Suprapubic skin (tissue), 4 donors: Measurements from ENCODE around the gene SCAMP3.

Experiments used
- POLR2A ChIP-seq, 2 donors: fragments of 450-650 bp; IDR thresholded peaks; one replicate each; pipeline ENCODE4 v1.6.1; 2017; ENCODE audit warnings: antibody characterized with exemption in 2 of 2, mild to moderate bottlenecking in 2 of 2, moderate library complexity in 2 of 2
- POLR2AphosphoS5 ChIP-seq, 3 donors: sonication (generic); formaldehyde crosslinking; IDR thresholded peaks; one replicate each; pipeline ENCODE4 v1.6.1; 2017; ENCODE audit warnings: antibody characterized with exemption in 3 of 3
- TF ChIP-seq, protein P1 (sequence below), 2 donors: fragments of 200-600 bp in 1 of 2; fragments of 450-650 bp in 1 of 2; sonication (generic) in 1 of 2; IDR thresholded peaks; one replicate each; pipeline ENCODE4 v1.5.1; 2016 to 2019; ENCODE audit warnings: antibody characterized with exemption in 2 of 2, mild to moderate bottlenecking in 1 of 2, moderate library complexity in 1 of 2

DNA sequence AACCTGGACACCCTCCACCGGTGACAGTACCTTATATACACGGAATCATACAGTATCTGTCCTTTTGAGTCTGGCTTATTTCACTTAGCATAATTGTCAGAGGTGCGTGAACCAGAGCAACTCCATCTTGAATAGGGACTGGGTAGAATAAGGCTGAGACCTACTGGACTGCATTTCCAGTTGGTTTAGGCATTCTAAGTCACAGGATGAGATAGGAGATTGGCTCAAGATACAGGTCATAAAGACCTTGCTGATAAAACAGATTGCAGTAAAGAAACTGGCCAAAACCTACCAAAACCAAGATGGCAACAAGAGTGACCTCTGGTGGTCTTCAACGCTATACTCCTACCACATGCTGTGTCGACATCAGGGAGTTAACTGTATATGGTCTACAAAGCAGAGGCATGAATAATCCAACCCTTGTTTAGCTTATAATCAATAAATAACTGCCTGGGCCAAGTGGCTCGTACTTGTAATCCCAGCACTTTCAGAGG is 45.1 kb upstream of the SCAMP3 start:
- no peak for TF ChIP-seq POLR2AphosphoS5 (IDR thresholded peaks at IDR 0.05)
- TF ChIP-seq, protein P1, sequence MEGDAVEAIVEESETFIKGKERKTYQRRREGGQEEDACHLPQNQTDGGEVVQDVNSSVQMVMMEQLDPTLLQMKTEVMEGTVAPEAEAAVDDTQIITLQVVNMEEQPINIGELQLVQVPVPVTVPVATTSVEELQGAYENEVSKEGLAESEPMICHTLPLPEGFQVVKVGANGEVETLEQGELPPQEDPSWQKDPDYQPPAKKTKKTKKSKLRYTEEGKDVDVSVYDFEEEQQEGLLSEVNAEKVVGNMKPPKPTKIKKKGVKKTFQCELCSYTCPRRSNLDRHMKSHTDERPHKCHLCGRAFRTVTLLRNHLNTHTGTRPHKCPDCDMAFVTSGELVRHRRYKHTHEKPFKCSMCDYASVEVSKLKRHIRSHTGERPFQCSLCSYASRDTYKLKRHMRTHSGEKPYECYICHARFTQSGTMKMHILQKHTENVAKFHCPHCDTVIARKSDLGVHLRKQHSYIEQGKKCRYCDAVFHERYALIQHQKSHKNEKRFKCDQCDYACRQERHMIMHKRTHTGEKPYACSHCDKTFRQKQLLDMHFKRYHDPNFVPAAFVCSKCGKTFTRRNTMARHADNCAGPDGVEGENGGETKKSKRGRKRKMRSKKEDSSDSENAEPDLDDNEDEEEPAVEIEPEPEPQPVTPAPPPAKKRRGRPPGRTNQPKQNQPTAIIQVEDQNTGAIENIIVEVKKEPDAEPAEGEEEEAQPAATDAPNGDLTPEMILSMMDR (IDR thresholded peaks at IDR 0.05) = no peak
- no peak for TF ChIP-seq POLR2A (IDR thresholded peaks at IDR 0.05)
